GM21367 (cell line): ENCODE measurements around the gene USF3.

Experiments
- ATAC-seq: cut with Tn5 transposase; IDR thresholded peaks from one replicate; pipeline ENCODE4 v1.9.1; 2021; ENCODE audit not compliant: unreplicated experiment

Gene USF3

GRCh38 chr3:113695786-113696645, at the start of gene USF3:
Gene USF3, minus strand, starts transcription at chr3:113696642. Its CDS starts 21,764 bp downstream, at chr3:113674878.
- peak; percentile 54 for ATAC-seq

DNA sequence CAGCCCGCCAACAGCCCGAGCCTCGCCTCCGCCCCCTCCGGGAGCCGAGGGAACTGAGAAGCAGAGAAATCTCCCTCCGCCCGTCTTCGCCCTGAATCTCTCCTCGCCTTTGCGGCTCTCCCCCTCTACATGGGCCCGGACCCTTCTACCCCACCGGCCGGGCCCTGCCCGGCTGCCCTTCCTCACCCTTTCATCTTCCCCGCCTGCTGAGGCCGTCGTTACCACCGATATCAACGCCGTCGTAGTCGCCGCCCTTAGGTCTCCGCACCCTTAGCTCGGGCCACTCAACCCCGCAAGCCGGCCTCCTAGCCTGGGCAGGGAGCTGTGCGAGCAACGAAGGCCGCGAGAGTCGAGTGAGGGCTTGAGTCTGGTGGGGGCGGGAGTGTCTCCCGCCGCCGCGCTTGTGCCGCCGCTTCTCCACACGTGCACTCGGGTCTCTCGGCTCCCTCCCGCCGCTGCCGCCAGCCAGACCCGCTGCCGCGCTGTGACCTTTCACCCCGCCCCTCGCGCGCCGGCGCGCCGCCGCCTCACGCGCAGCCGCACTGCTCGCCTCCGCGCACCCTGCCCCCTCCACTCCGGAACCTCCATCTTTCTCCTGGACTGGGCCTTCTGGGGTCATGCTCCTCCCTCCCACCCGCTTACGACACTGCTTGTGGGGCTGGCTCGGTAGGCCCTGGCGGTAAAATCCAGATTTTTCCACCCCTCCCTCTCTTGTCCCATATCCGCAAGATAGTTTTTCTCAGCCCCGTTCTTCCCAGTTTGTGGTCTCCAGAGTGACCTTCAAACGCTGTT, 49.5 kb upstream of the USF3 start, which contains the start of gene NAA50:
Gene NAA50, minus strand, starts transcription at position 494 of the 792 bp plus-strand sequence. Its CDS starts 300 bp downstream, at position 194.
- ATAC-seq: peak; percentile 37

- peak; percentile 48 for ATAC-seq
Measured at GRCh38 chr3:113744941-113745755, 48.7 kb upstream of the USF3 start.

GRCh38 chr3:113743006-113743630, 46.7 kb upstream of the USF3 start:
- no peak for ATAC-seq

- no peak for ATAC-seq
Measured at GRCh38 chr3:113741620-113742019, 45.2 kb upstream of the USF3 start.

DNA sequence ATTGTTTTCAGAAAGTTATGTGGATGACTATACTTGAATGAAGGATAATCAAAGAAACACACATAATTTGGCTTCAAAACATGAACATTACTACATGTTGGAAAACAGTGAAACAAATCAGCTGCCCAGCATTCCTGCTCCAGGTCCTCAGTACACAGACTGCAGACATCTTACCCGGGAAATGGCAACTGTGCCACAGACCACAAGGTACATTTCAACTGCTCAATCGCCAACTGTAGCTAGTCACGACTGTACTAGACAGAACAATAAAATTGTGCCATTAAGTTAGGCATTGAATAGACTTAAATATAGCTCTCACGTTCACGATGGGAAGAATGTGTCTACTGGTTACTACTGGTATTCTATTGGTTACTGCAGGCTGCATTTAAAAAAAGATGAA, 44.6 kb upstream of the USF3 start:
- no peak for ATAC-seq

DNA sequence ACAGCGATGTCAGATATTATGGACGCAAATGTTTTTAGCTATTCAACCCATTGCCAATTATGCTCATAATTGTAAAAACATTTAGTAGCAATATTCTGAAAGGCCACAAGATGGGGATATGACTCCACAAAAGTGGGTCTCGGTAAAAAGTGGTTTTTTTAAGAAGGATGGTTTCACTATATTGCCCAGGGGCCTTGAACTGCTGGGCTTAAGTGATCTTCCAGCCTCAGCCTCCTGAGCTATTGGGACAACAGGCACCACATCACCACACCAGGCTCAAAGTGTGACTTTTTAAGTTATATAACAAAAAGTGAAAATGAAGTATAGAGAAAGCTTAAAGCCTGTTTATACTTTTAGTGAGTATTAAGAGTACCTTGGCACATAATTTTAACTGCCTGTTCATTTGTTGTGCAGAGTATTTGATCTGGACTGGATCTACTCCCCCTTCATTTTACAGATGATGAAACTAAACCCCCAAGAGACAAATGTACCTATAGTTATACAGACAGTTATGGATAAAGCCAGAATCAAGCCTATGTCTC, 40.2 kb upstream of the USF3 start:
- no peak for ATAC-seq

DNA sequence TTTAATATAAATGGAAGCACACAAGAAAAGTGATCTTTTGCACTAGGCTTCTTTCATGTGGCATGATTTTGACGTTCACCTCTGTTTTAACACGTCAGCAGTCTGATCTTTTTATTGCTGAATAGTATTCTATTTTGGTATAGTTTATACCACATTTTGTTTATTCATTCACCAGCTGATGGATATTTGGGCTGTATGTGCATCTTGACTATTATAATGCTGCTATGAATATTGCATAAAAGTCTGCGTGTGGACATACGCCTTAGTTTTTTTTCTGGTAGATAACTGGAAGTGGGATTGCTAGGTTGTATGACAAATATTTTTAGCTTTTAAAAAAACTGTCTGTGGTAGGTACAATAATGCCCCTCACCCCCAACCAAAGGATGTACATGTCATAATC, 35.3 kb upstream of the USF3 start:
- ATAC-seq: no peak

DNA sequence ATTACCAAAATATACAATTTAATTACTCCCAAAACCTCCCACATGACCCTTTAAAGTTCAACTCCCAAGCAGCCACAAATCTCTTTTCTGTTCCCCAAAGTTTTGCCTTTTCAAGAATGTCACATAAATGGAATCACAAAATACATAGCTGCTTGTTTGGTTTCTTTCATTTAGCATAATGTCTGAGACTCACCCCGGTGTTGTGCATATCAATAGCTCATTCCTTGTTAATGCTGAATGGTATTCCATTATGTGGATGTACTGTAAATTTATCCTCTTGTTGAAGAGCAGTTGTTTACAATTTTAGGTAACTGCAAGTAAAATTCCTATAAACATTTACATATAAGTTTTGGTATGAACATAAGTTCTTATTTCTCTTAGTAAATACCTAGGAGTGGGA, 34.1 kb upstream of the USF3 start:
- ATAC-seq: no peak

DNA sequence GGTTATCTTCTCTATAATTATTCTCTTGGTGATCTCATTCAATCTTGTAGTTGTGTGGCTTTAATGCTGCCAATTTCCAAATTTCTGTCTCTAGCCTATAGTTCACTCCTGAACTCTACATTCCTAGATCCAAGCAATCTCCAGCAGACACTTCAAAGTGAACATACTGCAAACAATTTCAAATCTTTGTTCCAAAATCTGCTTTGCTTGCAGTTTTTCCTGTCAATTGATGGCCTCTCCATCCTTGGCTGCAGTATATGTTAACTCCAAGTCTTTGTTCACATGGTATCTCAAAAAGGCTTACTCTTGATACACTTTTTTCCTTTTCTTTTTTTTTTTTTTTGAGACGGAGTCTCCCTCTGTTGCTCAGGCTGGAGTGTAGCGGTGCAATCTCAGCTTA, 32.2 kb upstream of the USF3 start:
- ATAC-seq: no peak

DNA sequence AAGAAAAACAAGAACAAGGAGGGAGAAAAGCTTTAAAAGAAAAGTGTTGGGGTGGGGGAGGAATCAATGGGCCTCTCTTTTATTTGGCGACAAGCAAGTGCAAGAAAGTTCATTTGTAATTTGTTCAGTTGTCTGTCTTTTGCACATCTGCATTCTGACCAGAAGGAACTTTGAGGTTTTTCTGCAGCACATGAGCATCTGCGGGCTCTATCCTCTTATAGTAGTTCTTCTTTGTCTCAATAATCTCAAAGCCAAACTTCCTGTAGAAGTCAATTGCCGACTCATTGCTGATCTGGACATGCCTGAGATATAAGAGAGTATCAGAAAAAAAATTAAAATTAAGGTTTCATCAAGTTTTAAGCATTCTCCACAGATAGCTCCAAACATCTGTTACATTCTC, 25.2 kb upstream of the USF3 start:
- no peak for ATAC-seq

GRCh38 chr3:113719758-113720157, 23.3 kb upstream of the USF3 start:
- ATAC-seq: no peak

DNA sequence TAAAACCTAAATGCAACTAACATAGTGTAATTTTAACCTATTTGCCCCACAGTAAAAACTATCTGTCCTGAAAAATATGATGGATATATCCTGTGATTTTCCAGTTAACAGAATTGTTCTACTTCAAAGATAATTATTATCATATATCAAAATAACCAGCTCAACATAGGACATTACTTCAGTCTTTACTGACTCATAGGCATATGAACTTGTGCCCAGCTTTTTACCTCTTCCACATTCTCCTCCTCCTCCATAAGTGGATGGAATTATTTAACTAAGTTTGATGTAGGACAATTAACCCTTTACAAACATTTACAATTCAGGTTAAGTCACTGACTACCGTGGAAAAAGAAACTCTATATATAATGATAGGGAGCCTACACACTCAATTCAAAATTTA, 22.9 kb upstream of the USF3 start:
- no peak for ATAC-seq

- no peak for ATAC-seq
Measured at GRCh38 chr3:113717818-113718217, 21.4 kb upstream of the USF3 start.

GRCh38 chr3:113717308-113717707, 20.9 kb upstream of the USF3 start:
- no peak for ATAC-seq

GRCh38 chr3:113714702-113715101, 18.3 kb upstream of the USF3 start:
- no peak for ATAC-seq

DNA sequence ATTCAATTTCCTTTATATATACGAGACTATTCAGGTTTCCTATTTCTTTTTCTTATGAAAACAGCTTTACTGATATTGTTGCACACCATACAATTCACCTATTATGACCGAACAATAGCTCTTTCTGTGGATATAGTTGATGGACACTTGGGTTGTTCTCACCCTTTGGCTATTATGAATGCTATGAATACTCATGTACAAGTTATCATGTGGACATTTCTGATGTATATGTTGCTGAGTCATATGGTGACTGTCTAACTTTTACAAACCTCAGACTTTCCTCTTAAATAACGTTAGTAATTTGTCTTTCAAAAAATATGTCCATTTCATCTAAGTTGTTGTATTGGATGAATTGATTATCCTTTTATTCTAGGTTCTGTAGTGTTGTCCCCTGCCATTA, 15.7 kb upstream of the USF3 start:
- ATAC-seq: no peak

GRCh38 chr3:113707835-113708234, 11.4 kb upstream of the USF3 start:
- no peak for ATAC-seq

DNA sequence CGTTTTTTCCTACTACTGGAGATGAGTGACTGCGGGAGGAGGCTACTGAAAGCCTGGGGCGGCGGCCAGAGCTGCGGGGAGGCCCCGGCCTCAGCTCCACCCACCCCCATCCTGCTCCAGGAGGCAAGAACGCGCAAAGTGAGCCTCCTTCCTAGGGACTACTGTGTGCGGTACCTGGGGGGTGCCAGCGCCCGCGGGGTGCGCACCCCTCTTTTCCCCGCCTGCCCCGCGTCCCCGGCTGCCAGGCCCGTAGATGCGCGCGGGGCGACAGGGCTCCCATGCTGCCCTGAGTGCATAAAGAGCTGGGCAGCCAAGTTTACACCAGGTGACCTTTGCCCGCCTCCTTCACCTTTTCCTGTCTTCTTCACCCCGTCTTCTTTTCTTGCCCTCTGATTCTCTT, 2.5 kb upstream of the USF3 start:
- ATAC-seq: no peak

DNA sequence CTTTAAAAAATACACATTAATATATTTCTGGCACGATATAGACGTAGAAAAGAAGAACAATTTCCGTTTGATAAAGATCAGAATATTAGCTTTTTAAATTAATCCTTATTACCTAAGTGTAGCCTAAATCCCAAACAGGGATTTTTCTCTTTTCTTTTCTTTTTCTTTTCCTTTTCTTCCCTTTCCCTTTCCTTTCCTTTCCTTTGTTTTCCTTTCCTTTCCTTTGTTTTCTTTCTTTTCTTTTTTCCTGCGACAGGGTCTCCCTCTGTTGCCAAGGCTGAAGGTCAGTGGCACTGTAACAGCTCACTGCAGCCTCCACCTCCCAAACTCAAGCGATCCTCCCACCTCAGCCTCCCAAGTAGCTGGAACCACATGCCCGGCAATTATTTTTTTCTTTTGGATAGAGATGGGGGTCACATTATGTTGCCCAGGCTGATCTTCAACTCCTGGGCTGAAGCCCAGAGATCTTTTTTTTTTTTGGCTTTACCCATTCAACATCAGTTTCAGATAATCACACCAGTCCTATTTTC, 1.8 kb upstream of the USF3 start:
- no peak for ATAC-seq
